Measurements from ENCODE around the gene STK24. TPM values are rescaled to one million over a fixed set of nuclear protein-coding genes. Genes with fewer than 3 reads are reported as not detected.

The STK24 gene
- total and polyA plus RNA-seq, 2 of the 8 experiments (the other 6 are each of a cell fraction or from before 2014, with no cell fraction given) = 62.8 to 143 TPM

- TF ChIP-seq CHD7 (IDR thresholded peaks at IDR 0.05; ENCODE audit: insufficient replicate concordance, low read length) (no peak), GTF2F1 (IDR thresholded peaks at IDR 0.05; ENCODE audit: borderline replicate concordance, low read depth, low read length) (no peak)
Measured at GRCh38 chr13:98428256-98428966, 148.5 kb downstream of the STK24 start (continued).
